Measurements from ENCODE around the gene NUCKS1. TPM values are rescaled to one million over a fixed set of nuclear protein-coding genes. Genes with fewer than 3 reads are reported as not detected.

Gene NUCKS1
- total RNA-seq, 1 donor from 2014 or later, result 104 TPM

- no peak overlapping the region for H3K4me3 ChIP-seq (ENCODE audit: low read depth, low read length)
- DNase-seq (ENCODE audit: low read depth), result no peak
- TF ChIP-seq, protein P1, sequence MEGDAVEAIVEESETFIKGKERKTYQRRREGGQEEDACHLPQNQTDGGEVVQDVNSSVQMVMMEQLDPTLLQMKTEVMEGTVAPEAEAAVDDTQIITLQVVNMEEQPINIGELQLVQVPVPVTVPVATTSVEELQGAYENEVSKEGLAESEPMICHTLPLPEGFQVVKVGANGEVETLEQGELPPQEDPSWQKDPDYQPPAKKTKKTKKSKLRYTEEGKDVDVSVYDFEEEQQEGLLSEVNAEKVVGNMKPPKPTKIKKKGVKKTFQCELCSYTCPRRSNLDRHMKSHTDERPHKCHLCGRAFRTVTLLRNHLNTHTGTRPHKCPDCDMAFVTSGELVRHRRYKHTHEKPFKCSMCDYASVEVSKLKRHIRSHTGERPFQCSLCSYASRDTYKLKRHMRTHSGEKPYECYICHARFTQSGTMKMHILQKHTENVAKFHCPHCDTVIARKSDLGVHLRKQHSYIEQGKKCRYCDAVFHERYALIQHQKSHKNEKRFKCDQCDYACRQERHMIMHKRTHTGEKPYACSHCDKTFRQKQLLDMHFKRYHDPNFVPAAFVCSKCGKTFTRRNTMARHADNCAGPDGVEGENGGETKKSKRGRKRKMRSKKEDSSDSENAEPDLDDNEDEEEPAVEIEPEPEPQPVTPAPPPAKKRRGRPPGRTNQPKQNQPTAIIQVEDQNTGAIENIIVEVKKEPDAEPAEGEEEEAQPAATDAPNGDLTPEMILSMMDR (conservative IDR thresholded peaks at IDR 0.05; ENCODE audit: low read depth, low read length), result no peak
Observed at GRCh38 chr1:205719015-205719414, 31.0 kb downstream of the NUCKS1 start.

- DNase-seq (ENCODE audit: low read depth), result no peak
- H3K4me3 ChIP-seq (ENCODE audit: low read depth, low read length), result no peak overlapping the region
- TF ChIP-seq, protein P1 (conservative IDR thresholded peaks at IDR 0.05; ENCODE audit: low read depth, low read length), result no peak
Observed at GRCh38 chr1:205716371-205717132, 33.4 kb downstream of the NUCKS1 start.

GRCh38 chr1:205715628-205716027, 34.4 kb downstream of the NUCKS1 start:
- no peak overlapping the region for H3K4me3 ChIP-seq (ENCODE audit: low read depth, low read length)
- TF ChIP-seq, protein P1 (conservative IDR thresholded peaks at IDR 0.05; ENCODE audit: low read depth, low read length), result no peak
- DNase-seq (ENCODE audit: low read depth), result no peak

DNA sequence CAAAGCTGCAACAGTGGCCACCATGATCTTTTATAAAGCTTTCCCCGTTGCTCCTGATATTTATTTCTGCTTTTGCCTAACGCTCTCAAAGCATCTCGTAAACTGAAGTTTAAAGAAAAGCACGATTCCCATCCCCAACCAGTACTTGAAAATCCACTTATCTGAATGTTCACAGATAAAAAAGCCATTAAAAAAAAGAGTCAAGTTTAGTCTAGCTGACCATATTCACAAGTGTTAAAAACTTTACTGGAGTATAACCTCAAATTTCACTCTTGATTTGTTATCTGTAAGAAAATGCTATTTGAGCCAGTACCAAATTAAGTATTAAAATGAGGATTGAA, 35.1 kb downstream of the NUCKS1 start:
- no peak overlapping the region for H3K4me3 ChIP-seq (ENCODE audit: low read depth, low read length)
- DNase-seq (ENCODE audit: low read depth), result no peak
- TF ChIP-seq, protein P1 (conservative IDR thresholded peaks at IDR 0.05; ENCODE audit: low read depth, low read length), result no peak

- no peak for DNase-seq (ENCODE audit: low read depth)
- no peak overlapping the region for H3K4me3 ChIP-seq (ENCODE audit: low read depth, low read length)
- TF ChIP-seq, protein P1 (conservative IDR thresholded peaks at IDR 0.05; ENCODE audit: low read depth, low read length), result no peak
Observed at GRCh38 chr1:205714190-205714905, 35.6 kb downstream of the NUCKS1 start.

DNA sequence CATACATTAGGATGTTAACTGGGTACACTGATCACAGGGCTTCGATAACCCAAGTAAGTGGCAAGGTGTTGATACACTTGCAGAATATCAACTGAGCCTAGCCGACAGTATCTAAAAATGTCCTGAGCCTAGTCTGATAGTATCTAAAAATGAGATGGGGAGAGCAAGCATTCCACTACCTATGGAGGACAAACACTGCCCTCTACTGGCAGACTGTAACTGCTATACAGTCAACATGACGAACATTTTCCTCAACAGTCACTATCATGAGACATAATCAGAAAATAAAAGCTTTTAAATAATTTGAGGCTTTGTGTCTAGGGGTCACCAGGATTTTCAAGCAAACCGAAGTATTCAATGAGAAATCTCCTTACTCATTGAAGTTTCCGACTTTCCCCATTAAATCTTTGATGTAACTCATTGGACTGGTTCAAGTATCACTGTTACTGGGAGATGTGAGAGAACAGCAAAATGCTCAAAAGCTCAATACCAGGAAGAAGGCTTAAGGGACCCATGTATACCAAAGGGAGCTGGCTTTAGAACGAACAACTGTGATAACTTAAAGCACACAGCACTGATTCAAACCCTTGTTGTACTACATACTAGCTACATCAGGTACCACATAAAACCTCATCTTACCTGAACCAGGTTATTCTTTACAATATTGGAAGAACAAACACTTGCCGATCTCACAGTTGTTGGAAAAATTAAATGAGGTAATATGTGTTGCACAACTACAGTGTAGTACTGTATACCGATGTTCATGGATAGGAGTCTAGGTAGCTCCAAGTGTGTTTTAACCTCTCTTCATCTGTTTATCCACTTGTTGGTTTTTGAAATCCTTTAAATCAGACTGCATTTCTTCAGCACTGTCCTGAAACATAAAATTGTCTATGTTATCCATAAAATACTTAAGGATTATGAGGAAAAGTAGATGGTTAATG, 38.6 kb downstream of the NUCKS1 start:
- peak; percentile 48 for DNase-seq (ENCODE audit: low read depth)
- H3K4me3 ChIP-seq (ENCODE audit: low read depth, low read length), result no peak overlapping the region
- TF ChIP-seq, protein P1 (conservative IDR thresholded peaks at IDR 0.05; ENCODE audit: low read depth, low read length), result peak; percentile 95
